Transverse colon (tissue), 3 donors: Measurements from ENCODE around the gene SLC16A6.

Experiments used
- CTCF ChIP-seq, 5 experiments: fragments of 200-600 bp in 3 of 5; fragments of 450-650 bp in 2 of 5; sonication (generic) in 3 of 5; IDR thresholded peaks; 1 replicate in 2 of 5; 2 replicates in 3 of 5; pipeline ENCODE4 v1.5.1; 2016 to 2017; ENCODE audit warnings: antibody characterized with exemption in 5 of 5, inconsistent platforms in 3 of 5, mild to moderate bottlenecking in 2 of 5, moderate library complexity in 1 of 5
- POLR2A ChIP-seq: fragments of 450-650 bp; IDR thresholded peaks from one replicate; pipeline ENCODE4 v1.6.1; 2016; ENCODE audit warnings: antibody characterized with exemption, mild to moderate bottlenecking, moderate library complexity

GRCh38 chr17:68324654-68325336 is 33.9 kb upstream of the SLC16A6 start:
- TF ChIP-seq CTCF (IDR thresholded peaks at IDR 0.05), result no peak
- no peak for TF ChIP-seq POLR2A
